HG02870 (cell line): Measurements from ENCODE around the gene MRPL44.

Experiments used
- ATAC-seq: cut with Tn5 transposase; IDR thresholded peaks from one replicate; pipeline ENCODE4 v1.9.1; 2021; ENCODE audit warnings: mild to moderate bottlenecking, moderate library complexity; ENCODE audit not compliant: unreplicated experiment

Gene MRPL44

DNA sequence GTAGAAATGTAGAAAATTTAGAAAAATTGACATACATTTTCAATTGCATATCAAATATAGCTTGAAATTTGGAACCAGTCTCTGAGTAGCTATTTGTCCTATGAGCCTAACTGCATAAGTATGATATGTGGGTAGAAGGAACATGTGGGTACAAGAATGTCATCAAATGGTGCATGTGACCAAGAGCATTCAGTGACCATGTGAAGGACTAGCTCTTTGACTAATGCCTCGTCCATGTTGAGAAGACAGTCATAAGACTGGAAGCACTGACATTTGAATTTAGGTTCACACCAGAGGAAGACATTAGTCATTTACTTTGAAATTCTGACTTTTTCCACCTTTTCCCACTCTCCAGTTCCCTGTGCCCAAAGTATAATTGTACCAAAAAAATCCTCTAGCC, 12.6 kb downstream of the MRPL44 start:
- ATAC-seq = no peak

GRCh38 chr2:223970343-223971128, 13.3 kb downstream of the MRPL44 start:
- ATAC-seq = peak; percentile 64

DNA sequence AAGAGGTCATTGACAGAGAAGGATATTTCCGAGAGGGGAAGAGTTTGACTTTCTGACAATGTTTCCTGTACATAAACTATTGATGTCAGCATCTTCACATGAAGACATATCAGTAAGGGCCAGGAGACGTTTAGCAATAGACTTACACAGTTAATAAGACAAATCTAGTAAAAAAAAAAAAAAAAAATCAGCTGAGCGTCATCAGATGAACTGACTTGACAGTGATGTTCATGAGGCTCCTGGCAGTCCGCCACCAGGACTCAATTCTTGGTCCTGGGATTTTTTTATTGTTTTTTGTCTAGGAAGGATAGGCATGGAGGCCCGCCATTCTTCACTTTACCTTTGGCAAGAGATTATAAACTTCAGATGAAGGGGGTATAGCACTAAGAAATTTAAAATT, 14.5 kb downstream of the MRPL44 start:
- ATAC-seq = no peak

GRCh38 chr2:223972656-223973102, 15.4 kb downstream of the MRPL44 start:
- no peak for ATAC-seq

GRCh38 chr2:223973606-223974005, 16.3 kb downstream of the MRPL44 start:
- ATAC-seq = no peak

- no peak for ATAC-seq
These were observed 19.5 kb downstream of the MRPL44 start for GRCh38 chr2:223976635-223977226.

DNA sequence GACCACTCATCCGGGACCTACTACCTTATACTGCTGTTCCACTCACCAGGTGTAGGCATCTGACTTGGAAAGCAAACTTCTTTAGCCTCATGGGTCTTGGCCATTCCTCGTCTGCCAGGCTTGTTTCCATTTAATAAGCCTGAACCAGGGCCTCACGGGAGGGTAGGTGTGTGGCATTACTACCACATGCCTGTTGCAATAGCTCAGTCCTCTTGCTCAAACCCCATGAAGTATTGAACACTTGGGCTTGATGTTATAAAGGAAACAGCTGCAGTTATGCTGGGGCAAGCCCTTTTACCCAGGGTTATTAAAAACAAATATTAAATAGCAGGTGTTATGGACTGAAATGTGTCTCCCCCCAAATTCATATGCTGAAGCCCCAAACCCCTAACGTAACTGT, 21.2 kb downstream of the MRPL44 start:
- no peak for ATAC-seq

DNA sequence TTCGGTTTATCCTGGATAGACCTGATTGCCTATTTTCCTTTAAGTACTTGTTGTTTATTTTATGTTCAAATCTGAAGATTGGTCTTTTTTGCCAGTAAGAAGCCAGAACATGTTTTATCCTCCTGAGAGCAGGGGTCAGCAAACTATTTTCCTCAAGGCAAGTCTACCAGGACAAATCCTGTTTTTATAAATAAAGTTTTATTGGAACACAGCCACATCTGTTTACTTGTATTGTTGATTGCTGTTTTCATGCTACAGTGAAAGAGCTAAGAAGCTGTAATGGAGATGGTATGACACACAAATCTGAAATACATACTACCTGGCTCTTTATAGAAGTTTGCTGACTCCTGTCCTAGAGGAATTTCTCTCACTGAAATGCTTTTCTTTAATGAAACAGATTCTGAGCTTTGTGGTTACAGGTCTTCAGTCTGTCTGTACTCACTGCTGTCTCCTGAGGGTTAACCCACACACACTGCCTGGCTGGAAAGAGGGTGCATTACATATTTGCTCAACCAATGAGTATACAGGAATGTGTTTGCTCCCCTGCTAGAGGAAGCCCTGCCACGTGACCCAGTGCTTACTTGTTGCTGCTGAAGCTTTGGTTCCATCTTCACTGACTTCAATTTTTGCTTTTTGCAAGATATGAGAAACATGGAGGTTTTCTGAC, 22.6 kb downstream of the MRPL44 start:
- ATAC-seq = no peak

- no peak for ATAC-seq
These were observed 23.1 kb downstream of the MRPL44 start for GRCh38 chr2:223980397-223980735.

DNA sequence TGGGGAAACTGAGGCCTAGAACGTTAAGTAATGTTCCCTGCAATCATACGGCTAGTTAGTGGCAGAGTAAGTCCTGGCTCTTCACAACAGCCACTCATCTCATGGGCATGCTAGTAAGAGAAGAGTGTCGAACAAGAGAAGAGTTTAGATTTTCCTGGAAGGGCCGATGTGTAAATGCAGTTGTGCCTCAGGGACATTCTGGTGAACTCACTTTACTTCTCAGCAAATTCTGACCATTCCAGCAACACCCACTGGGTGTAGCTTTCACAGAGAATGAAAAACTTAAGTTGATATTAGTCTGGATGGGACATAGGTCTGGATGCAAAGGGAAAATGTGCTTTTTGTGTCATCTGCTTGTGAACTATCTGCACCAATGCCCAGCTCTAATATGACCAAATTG, 23.5 kb downstream of the MRPL44 start:
- no peak for ATAC-seq

DNA sequence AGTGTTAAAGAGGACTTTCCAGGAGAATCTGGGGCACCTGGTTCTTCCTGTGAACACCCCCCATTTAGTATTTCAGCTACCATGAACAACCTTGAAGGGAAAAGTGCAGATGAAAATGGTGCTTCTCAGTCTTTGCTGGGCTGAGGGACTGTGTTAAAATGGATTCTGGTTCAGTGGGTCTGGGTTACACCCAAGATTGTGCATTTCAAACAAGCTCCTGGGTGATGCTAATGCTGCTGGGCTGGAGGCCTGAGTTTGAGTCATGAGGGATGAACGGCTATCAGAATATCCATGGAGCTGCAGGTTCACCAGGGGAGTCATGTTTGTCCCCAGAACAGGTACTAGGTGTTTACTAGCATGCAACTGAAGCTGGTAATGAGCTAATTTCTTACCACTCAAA, 24.0 kb downstream of the MRPL44 start:
- ATAC-seq = no peak

DNA sequence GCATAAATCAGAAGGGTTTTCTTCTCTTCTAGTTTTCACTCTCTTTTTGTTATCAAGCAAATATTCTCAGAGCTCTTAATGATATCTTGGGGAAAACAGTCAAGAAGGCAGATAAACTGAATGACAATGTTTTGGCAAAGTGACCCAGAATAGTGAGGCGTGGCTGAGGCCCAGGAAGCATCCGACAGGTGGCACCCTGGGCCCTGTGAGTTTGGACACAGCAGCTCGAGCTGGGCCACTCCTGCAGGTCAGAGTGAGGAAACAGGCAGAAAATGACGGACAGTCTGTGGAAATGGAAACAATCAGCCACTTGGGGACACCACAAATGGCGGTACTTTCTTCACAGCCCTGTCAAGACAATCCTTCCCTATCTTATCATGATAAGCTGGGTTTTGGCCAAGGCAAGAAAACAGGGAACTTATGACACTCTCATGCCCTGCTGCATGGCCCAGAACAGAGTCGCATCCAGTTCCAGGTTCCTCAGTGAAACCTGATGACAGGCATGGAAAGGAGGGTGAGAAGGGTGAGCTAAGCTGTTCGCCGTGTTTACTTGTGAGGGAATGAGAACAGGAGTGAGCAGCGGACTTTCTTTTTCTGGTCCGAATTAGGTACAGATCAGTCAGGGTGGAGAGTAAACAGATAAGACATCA, 32.1 kb downstream of the MRPL44 start:
- no peak for ATAC-seq

DNA sequence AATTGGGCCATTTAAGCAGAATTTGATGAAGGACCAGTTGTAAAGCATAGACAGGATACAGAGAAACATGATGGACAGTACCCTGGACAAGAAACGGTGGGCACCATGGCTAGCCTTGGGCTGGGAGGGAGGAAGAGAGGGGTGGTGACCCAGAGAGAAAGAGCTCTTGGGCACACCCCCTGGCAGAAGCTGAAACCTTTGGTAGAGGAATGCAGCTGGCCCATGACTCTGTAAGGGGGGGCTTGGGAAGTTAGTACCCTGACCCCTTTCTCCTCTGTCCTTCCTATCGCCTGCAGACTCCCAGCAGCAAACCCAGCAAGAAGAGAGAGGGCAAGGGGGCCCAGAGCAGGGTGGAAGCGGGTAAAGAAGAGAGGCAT, 32.6 kb downstream of the MRPL44 start:
- no peak for ATAC-seq

- ATAC-seq = no peak
These were observed 34.3 kb downstream of the MRPL44 start for GRCh38 chr2:223991611-223992010.

DNA sequence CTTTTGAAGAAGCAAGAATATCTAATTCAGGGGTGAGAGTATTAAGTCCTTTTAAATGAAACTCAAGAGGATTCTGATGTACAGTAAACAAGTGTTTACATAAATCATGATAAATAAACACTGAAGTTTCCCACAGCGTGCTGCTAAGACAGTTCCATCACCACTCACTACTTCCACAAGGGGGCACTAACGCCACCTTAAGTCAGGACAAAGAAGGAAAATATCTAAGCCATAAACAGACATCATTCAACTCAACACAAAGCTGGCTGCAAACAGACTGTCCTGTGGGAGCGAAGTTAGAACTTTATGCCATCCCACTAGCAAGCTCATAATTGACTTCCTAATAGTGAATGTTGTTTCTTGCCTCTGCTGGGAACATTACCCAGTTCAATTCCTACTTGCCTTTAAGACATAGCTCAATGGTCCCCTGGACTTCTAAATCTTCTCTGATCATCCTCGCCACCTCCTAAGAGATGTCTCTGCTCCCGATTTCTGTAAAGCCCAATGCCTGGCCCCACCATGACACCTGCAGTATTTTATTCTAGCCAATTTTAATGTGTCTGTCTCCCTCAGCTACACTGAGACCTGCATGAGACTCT, 36.5 kb downstream of the MRPL44 start:
- ATAC-seq = peak; percentile 83

DNA sequence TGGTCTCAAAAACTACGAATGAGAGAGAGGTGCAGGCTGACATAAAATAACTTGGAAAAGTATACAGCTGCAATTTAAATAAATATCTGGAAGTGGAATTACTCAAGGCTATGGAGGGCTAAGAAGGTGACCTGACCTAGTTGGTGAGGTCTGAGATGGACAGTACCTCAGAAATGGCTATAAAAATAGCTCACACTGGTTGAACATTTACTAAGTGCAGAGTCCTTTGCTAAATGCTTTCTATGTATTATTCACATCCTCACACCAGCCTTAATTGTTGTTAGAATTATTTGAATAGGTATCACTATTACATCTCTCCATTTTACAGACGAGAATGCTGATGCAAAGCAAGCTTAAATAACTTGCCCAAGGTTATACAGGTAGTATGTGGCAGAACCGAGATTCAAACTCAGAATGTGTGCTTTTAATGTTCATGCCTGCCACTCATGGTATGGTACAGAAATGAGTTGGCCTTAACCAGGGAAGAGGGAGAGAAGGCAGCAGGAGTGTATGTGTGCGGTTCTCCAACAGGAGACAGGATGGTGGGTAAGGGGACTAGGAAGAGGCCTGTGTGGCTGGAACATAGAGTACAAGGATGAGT, 37.4 kb downstream of the MRPL44 start:
- ATAC-seq = no peak

DNA sequence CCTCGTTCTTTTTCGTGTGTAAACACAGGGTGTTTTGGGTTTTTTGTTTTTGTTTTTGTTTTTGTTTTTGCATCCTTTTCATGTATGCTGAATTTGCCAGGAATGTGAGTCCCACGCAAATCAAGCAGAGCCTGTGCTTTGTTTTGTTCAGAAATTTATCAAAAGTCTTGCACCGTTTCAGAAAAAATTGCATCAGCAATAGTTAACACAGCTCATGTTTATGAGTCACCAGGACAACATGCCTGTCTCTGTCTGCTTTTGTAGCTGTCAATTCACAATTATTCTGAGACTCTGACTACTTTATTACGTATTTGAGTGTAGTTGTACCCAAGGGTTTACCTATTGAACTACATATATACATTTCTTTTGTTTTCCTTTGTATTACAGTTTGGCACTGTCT, 38.3 kb downstream of the MRPL44 start:
- no peak for ATAC-seq

- no peak for ATAC-seq
These were observed 39.1 kb downstream of the MRPL44 start for GRCh38 chr2:223996391-223996790.

DNA sequence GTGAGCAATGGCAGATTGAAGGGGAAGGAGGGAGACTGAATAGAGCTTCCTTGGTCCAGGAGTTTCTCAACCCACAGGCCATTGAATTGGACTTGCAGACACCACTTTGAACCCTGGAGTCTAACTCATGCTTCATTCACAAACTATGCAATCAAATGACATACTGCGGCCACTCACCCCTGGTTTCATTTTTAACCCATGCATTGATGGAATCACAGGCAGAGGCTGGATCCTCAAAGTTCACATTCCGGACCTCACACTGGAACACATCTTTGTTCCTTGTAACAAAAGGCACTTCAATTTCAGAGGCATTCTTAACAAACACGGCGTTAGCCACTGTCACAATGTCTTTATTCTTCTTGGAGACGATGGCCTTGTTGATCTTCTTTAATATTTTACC, 40.7 kb downstream of the MRPL44 start:
- no peak for ATAC-seq

- no peak for ATAC-seq
These were observed 41.7 kb downstream of the MRPL44 start for GRCh38 chr2:223998948-223999347.

DNA sequence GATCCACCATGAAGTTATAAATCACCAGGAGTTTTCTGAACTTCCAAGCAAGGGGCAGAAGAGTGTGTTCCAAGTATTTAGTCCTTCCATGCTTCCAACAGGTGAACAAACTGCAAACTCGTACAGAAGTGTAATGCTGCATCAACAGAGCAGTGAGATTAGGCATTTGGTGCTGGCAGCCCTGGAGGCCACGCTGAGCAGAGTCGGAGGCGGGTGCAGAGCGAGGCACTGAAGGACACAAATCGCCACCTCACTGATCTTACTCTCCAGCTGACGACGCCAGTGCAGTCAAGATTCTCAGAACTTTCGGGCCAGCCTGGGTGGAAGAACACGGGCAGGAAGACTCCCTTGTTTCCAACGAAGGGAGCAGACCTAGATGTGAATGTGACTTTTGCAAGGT, 42.6 kb downstream of the MRPL44 start:
- no peak for ATAC-seq
